Stomach (tissue), 4 donors: ENCODE data around the gene AMY2B.
"Not testable (repeated sequence)": the region's sequence is repeated elsewhere in the genome, so short reads cannot be mapped to it uniquely, and the experiment has no call there.

ENCODE experiments used
- CTCF ChIP-seq, 7 experiments: fragments of 450-650 bp in 4 of 7; fragments of 200-600 bp in 3 of 7; sonication (generic) in 3 of 7; IDR thresholded peaks; one replicate each; pipeline ENCODE4 v1.5.1; 2016 to 2019; ENCODE audit warnings: antibody characterized with exemption in 7 of 7, control low read depth in 2 of 7, mild to moderate bottlenecking in 1 of 7
- POLR2A ChIP-seq, 4 donors: fragments of 450-650 bp; IDR thresholded peaks; one replicate each; pipeline ENCODE4 v1.6.1; 2016; ENCODE audit warnings: antibody characterized with exemption in 4 of 4, control low read depth in 2 of 4, mild to moderate bottlenecking in 1 of 4, moderate library complexity in 1 of 4
- POLR2AphosphoS5 ChIP-seq, 3 donors: sonication (generic); formaldehyde crosslinking; IDR thresholded peaks; one replicate each; pipeline ENCODE4 v1.6.1; 2016; ENCODE audit warnings: antibody characterized with exemption in 3 of 3

GRCh38 chr1:103561124-103561523, 10.3 kb upstream of the AMY2B start:
- TF ChIP-seq CTCF, POLR2AphosphoS5, POLR2A (IDR thresholded peaks at IDR 0.05): not testable (repeated sequence)
